ENCODE measurements around the gene ERBB2. TPM values are rescaled to one million over a fixed set of nuclear protein-coding genes. Genes with fewer than 3 reads are reported as not detected.

ERBB2 gene
- total and polyA plus RNA-seq, 5 donors from 2014 or later = 0.36 to 5.5 (median 0.67) TPM

- ATAC-seq (ENCODE audit: low read depth in 2 of 2) = no peak
- H3K4me3 Mint-ChIP-seq = peak overlapping the region; percentile 5 to 75 (median 40)
- no peak overlapping the region for H3K27ac Mint-ChIP-seq
- Histone ChIP-seq H3K4me3 (ENCODE audit: low read depth, low read length) (no peak overlapping the region), H3K9me3 (ENCODE audit: control insufficient read depth in 2 of 2, low read length in 2 of 2) (no peaks in the 10 kb centered on the region), H3K27me3 (ENCODE audit: control insufficient read depth, insufficient read depth, low read length) (no peaks in the 10 kb centered on the region), H3K36me3 (ENCODE audit: control insufficient read depth, insufficient read depth, low read length) (no peaks in the 10 kb centered on the region), H3K4me1 (ENCODE audit: control insufficient read depth, insufficient read depth, low read length, poor library complexity, severe bottlenecking) (peaks cover 24% of the 10 kb centered on the region), H3K27ac (ENCODE audit: insufficient read depth, low read length, poor library complexity, severe bottlenecking) (no peak overlapping the region)
- peaks cover 4% of the 10 kb centered on the region for H3K27me3 Mint-ChIP-seq
- no peaks in the 10 kb centered on the region for H3K9me3 Mint-ChIP-seq
- no peaks in the 10 kb centered on the region for H3K36me3 Mint-ChIP-seq
- peaks cover 0 to 25% (median 16%) of the 10 kb centered on the region in 4 donors for H3K4me1 Mint-ChIP-seq
- DNase-seq = no peak
Observed at GRCh38 chr17:39751016-39751543, 51.2 kb downstream of the ERBB2 start.

GRCh38 chr17:39751637-39752036 lies 51.8 kb downstream of the ERBB2 start:
- no peak overlapping the region for H3K4me3 ChIP-seq (ENCODE audit: low read depth, low read length)
- no peaks in the 10 kb centered on the region for H3K36me3 ChIP-seq (ENCODE audit: control insufficient read depth, insufficient read depth, low read length)
- Mint-ChIP-seq H3K4me3 (peak overlapping the region; percentile 13 to 80 (median 54)), H3K27me3 (peaks cover 4% of the 10 kb centered on the region), H3K36me3 (no peaks in the 10 kb centered on the region), H3K27ac (no peak overlapping the region), H3K9me3 (no peaks in the 10 kb centered on the region), H3K4me1 (peaks cover 0 to 30% (median 21%) of the 10 kb centered on the region in 4 donors)
- ATAC-seq (ENCODE audit: low read depth in 2 of 2) (no peak), DNase-seq (no peak)
- no peaks in the 10 kb centered on the region for H3K9me3 ChIP-seq (ENCODE audit: control insufficient read depth in 2 of 2, low read length in 2 of 2)
- no peak overlapping the region for H3K27ac ChIP-seq (ENCODE audit: insufficient read depth, low read length, poor library complexity, severe bottlenecking)
- no peaks in the 10 kb centered on the region for H3K27me3 ChIP-seq (ENCODE audit: control insufficient read depth, insufficient read depth, low read length)
- H3K4me1 ChIP-seq (ENCODE audit: control insufficient read depth, insufficient read depth, low read length, poor library complexity, severe bottlenecking) = peaks cover 29% of the 10 kb centered on the region

- H3K27me3 ChIP-seq (ENCODE audit: control insufficient read depth, insufficient read depth, low read length) = no peaks in the 10 kb centered on the region
- Mint-ChIP-seq H3K27me3 (peaks cover 4% of the 10 kb centered on the region), H3K36me3 (no peaks in the 10 kb centered on the region), H3K4me1 (peaks cover 0 to 38% (median 24%) of the 10 kb centered on the region in 4 donors), H3K9me3 (no peaks in the 10 kb centered on the region), H3K27ac (peak overlapping the region; percentile 83 to 90 (median 89)), H3K4me3 (peak overlapping the region; percentile 73 to 91 (median 84))
- H3K9me3 ChIP-seq (ENCODE audit: control insufficient read depth in 2 of 2, low read length in 2 of 2) = no peaks in the 10 kb centered on the region
- ATAC-seq (ENCODE audit: low read depth in 2 of 2) = no peak
- no peaks in the 10 kb centered on the region for H3K36me3 ChIP-seq (ENCODE audit: control insufficient read depth, insufficient read depth, low read length)
- no peak overlapping the region for H3K27ac ChIP-seq (ENCODE audit: insufficient read depth, low read length, poor library complexity, severe bottlenecking)
- DNase-seq = no peak
- peaks cover 37% of the 10 kb centered on the region for H3K4me1 ChIP-seq (ENCODE audit: control insufficient read depth, insufficient read depth, low read length, poor library complexity, severe bottlenecking)
- no peak overlapping the region for H3K4me3 ChIP-seq (ENCODE audit: low read depth, low read length)
Observed at GRCh38 chr17:39752241-39752881, 52.5 kb downstream of the ERBB2 start.

GRCh38 chr17:39753514-39754160 lies 53.8 kb downstream of the ERBB2 start:
- ATAC-seq (ENCODE audit: low read depth in 2 of 2) = peak; percentile 22 to 25
- peaks cover 49% of the 10 kb centered on the region for H3K4me1 ChIP-seq (ENCODE audit: control insufficient read depth, insufficient read depth, low read length, poor library complexity, severe bottlenecking)

GRCh38 chr17:39754161-39754957 lies 54.5 kb downstream of the ERBB2 start:
- peak overlapping the region; percentile 97 for H3K27ac ChIP-seq (ENCODE audit: insufficient read depth, low read length, poor library complexity, severe bottlenecking)
- H3K4me3 ChIP-seq (ENCODE audit: low read depth, low read length) = peak overlapping the region; percentile 37
- ATAC-seq (ENCODE audit: low read depth in 2 of 2) (peak; percentile 84 to 87), DNase-seq (peak; percentile 94 to 99 (median 99))
- H3K27me3 Mint-ChIP-seq = no peaks in the 10 kb centered on the region
- H3K27ac Mint-ChIP-seq = peak overlapping the region; percentile 56 to 96 (median 83)
- peaks cover 5 to 58% (median 40%) of the 10 kb centered on the region in 4 donors for H3K4me1 Mint-ChIP-seq
- peak overlapping the region; percentile 58 to 91 (median 80) for H3K4me3 Mint-ChIP-seq
- peaks cover 3% of the 10 kb centered on the region for H3K36me3 Mint-ChIP-seq
- peaks cover 51% of the 10 kb centered on the region for H3K4me1 ChIP-seq (ENCODE audit: control insufficient read depth, insufficient read depth, low read length, poor library complexity, severe bottlenecking)
- no peaks in the 10 kb centered on the region for H3K27me3 ChIP-seq (ENCODE audit: control insufficient read depth, insufficient read depth, low read length)
- H3K9me3 Mint-ChIP-seq = no peaks in the 10 kb centered on the region
- no peaks in the 10 kb centered on the region for H3K9me3 ChIP-seq (ENCODE audit: control insufficient read depth in 2 of 2, low read length in 2 of 2)
- no peaks in the 10 kb centered on the region for H3K36me3 ChIP-seq (ENCODE audit: control insufficient read depth, insufficient read depth, low read length)

More at GRCh38 chr17:39753514-39754160, 53.8 kb downstream of the ERBB2 start:
- Mint-ChIP-seq H3K4me1 (peaks cover 2 to 50% (median 34%) of the 10 kb centered on the region in 4 donors), H3K4me3 (peak overlapping the region; percentile 58 to 91 (median 84)), H3K36me3 (no peaks in the 10 kb centered on the region), H3K9me3 (no peaks in the 10 kb centered on the region), H3K27me3 (peaks cover 2% of the 10 kb centered on the region), H3K27ac (peak overlapping the region; percentile 56 to 93 (median 89))
- DNase-seq = peak in 1 of 3 donors; percentile 69
- Histone ChIP-seq H3K9me3 (ENCODE audit: control insufficient read depth in 2 of 2, low read length in 2 of 2) (no peaks in the 10 kb centered on the region), H3K27me3 (ENCODE audit: control insufficient read depth, insufficient read depth, low read length) (no peaks in the 10 kb centered on the region), H3K27ac (ENCODE audit: insufficient read depth, low read length, poor library complexity, severe bottlenecking) (peak overlapping the region; percentile 97), H3K36me3 (ENCODE audit: control insufficient read depth, insufficient read depth, low read length) (no peaks in the 10 kb centered on the region), H3K4me3 (ENCODE audit: low read depth, low read length) (peak overlapping the region; percentile 32)

- no peaks in the 10 kb centered on the region for H3K9me3 Mint-ChIP-seq
- Histone ChIP-seq H3K4me3 (ENCODE audit: low read depth, low read length) (peak overlapping the region; percentile 42), H3K9me3 (ENCODE audit: control insufficient read depth in 2 of 2, low read length in 2 of 2) (no peaks in the 10 kb centered on the region), H3K27me3 (ENCODE audit: control insufficient read depth, insufficient read depth, low read length) (no peaks in the 10 kb centered on the region), H3K27ac (ENCODE audit: insufficient read depth, low read length, poor library complexity, severe bottlenecking) (peak overlapping the region; percentile 97), H3K4me1 (ENCODE audit: control insufficient read depth, insufficient read depth, low read length, poor library complexity, severe bottlenecking) (peaks cover 51% of the 10 kb centered on the region), H3K36me3 (ENCODE audit: control insufficient read depth, insufficient read depth, low read length) (no peaks in the 10 kb centered on the region)
- no peak for ATAC-seq (ENCODE audit: low read depth in 2 of 2)
- H3K4me3 Mint-ChIP-seq = peak overlapping the region; percentile 74 to 91 (median 88)
- H3K27me3 Mint-ChIP-seq = no peaks in the 10 kb centered on the region
- no peak for DNase-seq
- H3K27ac Mint-ChIP-seq = peak overlapping the region; percentile 93 to 98 (median 96)
- H3K4me1 Mint-ChIP-seq = peaks cover 5 to 64% (median 43%) of the 10 kb centered on the region in 4 donors
- peaks cover 3% of the 10 kb centered on the region for H3K36me3 Mint-ChIP-seq
Observed at GRCh38 chr17:39754958-39755553, 55.2 kb downstream of the ERBB2 start.

Data from CD4-positive, CD25-positive, alpha-beta regulatory T cell (primary cell).